NCI-H82 treated with DMSO at 0.1 percent for 48 hours (cell line): ENCODE data around the gene TMEM187.
A peak's percentile ranks its signal among the peaks of the same experiment; 100 is the strongest.

Experiments
- DNase-seq: peaks from one replicate; lab custom pipeline; 2025; ENCODE audit not compliant: unreplicated experiment; lab: John Stamatoyannopoulos, UW

Gene TMEM187, protein sequence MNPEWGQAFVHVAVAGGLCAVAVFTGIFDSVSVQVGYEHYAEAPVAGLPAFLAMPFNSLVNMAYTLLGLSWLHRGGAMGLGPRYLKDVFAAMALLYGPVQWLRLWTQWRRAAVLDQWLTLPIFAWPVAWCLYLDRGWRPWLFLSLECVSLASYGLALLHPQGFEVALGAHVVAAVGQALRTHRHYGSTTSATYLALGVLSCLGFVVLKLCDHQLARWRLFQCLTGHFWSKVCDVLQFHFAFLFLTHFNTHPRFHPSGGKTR

DNA sequence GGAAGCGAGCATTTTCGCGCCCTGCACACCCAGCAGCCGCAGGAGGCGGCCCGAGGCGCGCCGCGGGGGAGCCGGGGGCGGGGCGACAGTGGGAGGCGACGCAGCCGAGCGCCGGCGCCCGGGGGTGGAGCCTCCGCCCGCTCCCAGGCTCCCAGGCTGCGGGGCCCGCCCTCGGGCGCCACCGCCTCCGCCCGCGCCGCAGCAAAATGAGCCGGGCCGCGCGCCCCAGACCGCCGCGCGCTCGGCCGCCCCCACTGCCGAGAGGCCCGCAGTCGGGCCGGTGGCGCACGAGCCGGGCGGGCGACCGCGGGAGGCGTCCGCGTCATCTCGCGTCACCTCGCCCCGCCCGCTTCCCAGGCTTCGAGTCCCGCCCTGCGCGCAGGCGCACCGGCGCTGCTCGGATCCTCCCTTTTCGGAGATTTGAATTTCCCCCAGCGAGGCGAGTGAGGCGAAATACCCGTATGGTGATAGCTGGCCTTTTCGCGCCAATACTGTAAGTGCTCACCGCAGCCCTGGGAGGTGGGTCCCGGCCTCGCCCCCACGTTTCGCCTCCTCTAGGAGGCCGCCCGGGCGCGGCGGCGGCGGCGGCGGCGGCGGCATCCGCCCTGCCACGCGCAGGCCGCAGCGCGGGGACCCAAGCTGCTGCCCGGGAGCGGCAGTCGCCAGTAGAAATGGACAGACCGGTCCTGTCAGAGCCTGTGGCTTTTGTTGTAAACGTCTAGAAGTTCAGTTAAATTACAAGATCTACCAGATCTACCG lies at the start of gene TMEM187:
TSS of gene TMEM187 (plus strand) at position 387 of the 759 bp plus-strand sequence. CDS start 9,309 bp downstream, outside the sequence.
- peak; percentile 64 for DNase-seq

DNA sequence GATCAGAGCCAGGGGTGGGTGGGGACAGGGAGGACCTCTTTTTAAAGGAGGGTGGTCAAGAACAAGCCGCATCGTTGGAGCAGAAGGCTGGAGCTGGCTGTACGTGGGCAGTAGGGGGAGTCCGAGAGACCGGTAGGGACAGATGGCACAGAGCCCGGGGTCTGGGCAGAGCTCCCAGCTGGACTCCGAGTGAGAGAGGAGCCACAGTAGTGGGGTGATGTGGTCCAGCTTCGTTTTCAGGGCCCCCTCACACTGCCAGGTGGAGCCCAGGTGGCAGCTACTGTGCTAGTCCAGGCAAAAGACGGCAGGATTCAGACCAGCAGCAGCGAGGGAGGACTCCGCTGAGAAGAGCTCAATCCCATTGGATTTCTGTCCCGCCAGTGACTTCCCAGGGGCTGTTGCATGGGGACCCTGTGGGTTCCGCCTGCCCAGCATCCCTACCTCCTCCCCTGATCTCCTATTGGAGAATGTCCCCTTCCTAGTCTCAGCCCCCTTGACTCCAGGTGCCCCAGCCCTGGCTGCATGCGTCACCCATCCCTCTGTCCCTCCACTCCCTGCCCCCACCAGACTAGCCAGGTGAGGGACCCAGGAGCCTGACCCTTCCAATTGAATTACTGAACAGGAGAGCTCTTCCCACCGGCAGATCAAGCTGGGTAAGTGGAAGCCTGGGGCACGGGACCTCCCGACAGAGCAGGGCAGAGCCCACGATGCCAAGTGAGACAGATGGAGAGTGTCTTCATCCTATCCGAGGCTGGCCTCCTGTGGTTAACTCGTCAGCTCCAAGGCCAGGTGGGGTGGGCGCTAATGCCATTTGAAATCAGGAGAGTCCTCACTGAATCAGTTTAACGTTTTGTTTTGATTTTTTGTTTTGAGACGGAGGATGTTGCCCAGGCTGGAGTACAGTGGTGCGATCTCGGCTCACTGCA lies 49.4 kb upstream of the TMEM187 start:
- peak; percentile 49 for DNase-seq

DNA sequence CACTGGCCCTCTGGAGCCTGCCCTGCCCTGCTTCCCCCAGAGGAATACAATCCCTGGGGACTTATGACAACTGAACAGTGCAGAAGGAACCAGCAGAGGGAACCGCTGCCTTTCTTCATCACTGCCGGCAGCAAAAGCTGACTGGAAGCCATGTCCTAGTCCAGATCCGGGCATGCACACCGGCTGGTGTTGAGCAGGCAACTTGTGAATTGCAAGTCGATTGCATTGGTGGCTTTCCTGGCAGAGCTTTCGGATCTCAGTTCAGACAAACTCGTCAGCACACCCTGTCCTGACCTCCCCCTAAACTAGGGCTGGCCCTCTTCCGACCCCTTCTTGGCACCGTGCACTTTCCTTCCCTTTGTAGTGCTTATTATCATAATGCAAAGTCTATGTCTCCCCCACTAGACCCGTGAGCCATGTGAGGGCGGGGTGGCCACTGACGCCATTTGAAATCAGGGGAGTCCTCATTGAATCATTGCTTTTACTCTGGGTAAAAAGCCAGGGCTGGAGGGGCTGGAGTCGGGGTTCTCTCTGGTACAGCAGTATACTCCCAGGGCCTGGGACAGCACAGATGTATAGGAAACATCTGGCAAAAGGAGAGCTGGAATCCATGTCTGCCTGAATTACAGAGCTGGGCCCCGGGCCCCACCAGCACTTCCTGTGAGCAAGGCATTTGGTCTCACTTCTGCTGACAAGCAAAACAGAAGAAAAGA lies 48.2 kb upstream of the TMEM187 start:
- peak; percentile 49 for DNase-seq

DNA sequence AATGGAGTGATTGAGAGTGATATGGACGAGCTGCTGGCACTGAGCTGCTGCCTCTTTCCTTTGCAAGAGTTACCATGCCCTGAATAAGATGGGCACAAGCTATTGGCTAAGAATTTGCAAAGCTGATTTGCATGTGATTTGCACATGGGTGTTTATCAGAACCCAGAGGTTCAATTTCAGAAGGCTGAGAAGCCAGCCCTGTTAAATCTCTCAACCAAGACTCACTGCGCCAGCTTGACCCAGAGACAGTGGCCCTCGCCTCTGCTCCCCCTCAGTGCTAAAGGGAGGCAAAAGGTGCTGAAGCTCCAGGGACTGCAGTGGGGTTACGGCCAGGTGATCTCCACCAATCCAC lies 47.2 kb upstream of the TMEM187 start:
- DNase-seq: no peak

DNA sequence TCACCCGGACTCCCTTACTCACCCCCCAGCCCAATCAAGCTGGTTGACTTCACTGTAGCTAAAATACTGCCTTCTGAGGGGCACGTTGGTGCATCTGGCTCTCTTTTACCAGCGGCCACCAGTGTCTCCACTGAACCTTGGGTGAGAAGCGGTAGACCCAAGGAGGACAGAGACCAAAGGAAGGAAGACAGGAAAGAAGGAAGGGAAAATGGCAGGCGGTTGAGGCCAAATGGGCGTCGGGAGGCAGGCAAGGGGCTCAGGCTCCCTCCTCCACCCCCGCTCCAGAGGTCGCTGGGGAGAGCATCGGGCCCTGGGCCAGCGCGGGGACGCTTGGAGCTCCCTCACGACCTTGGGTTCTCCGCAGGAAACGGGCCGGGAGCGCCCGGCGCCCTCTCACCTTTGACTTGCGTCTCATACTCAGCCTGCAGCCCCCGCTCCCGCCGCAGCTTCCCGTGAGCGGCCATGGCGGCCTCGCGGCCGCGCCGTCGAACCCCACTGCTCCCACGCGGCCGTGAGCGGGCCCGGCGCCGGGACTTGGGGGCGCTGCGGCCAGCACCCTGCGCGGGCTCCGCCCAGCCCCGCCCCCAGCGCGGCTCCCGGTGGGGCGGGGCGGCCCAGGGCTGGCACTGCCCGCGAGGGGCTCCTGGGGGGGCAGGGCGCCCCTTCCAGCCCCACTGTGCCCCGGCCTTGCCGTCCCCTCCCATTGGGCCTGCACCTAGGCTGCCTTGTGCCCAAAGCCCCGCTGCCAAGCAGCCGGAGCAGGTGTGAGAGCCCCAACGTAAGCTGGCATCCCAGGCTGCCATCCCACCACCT lies 46.6 kb upstream of the TMEM187 start, which contains the start of gene ARHGAP4:
TSS of gene ARHGAP4 (minus strand) at position 526 of the 813 bp plus-strand sequence. CDS start at position 464, 62 bp downstream.
- no peak for DNase-seq

DNA sequence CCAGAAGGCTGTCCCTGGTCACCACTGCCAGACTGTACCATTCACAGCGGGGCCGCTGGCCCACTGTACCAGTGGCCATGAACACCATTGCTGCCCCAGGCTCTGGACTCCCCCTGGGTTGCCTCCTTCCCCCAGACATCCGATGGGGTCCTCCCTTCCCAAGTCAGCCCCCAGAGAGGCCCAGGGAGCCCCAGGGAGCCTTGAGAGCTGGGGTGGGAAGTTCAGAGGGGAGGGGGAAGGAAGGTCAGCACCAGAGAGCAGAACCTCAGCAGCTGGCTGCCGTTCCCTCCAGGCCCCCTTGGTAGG lies 46.0 kb upstream of the TMEM187 start:
- no peak for DNase-seq

DNA sequence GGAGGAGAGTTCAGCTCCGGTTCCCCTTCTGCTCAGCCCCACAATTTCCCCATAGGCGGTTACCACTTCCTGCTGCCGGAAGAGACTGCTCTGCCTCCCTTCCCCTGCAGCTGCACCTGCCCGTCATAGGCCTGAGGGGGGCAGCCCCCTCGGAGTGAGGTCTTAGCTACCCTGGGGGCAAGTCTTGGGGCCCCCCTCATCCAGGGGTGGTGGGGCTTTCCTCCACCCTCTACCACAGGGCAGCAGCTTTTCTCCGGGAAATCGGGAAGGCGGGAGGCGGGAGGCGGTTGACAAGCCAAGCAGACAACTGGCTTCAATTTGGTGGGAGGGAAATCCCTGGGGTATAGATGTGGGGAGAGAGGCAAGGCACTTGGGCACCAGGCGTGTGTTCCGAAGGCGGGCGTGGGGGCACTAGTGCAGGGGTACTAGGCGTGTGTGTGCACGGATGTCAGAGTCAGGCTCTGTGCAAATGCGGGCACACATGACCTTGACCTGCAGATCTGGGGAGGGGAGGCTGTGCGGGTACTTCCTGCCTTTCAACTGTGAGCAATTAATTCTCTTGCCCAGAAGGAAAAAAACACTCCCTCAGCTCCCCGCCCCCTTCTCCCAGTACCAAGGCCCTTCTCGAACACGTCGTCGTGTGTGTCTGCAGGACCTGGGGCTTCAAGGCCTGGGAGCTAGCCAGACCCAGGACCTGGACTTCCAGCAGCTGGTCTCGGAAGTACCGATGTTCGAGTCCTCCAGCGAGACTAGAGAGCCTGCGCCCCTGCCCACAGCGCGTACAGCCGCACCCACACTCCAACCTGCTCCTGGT lies 45.5 kb upstream of the TMEM187 start:
- DNase-seq: no peak

DNA sequence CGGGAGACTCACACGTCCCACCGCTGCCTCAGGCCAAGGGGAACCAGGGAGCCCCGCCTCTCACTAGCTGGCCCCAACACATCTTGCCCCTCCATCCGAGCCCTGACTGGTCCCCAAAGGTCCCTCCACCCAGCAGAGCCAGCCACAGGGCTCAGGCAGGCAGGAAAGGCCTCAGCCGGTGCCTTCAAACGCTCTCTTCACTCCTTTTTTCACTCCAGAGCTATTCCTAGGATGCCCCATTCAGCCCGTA lies 45.0 kb upstream of the TMEM187 start:
- no peak for DNase-seq

DNA sequence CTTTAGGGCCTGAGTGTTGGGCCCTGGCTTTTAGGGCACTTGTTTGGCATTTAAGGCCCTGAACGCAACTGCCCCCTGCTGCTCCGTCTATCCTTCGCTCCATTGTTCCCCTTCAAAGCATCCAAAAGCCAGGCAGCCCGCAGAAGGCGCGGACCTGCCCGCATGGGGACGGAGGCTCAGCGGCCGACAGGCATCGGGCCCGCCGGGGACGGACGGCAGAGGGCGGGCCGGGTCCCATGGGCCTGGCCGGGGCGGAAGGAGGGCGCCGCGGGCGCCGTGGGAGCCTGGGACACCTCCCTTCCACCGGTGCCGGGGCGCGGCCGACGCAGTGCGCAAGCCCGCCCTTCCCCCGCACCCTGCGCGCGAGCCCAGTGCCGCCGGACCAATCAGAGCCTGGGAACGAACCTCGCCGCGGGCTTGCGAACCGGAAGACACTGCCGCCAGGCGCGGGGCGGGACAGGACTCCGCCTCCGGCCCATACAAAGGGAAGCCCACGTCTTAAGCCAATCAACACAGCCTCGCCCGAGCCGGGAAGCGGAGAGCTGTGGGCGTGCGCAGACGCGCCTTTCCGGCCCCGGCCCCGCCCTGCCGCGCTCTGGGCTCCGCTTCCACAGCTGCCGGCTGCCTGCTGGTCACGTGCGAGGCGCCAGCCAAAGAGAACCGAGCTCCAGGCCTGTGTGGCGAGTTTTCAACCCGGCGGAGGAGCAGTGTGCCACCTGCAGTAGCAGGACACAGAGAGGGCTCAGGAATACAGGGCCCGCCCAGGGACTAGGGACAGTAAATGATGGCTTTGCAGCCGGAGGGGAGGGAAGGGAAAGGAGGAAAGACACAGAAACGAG lies 44.4 kb upstream of the TMEM187 start:
- DNase-seq: peak; percentile 99

DNA sequence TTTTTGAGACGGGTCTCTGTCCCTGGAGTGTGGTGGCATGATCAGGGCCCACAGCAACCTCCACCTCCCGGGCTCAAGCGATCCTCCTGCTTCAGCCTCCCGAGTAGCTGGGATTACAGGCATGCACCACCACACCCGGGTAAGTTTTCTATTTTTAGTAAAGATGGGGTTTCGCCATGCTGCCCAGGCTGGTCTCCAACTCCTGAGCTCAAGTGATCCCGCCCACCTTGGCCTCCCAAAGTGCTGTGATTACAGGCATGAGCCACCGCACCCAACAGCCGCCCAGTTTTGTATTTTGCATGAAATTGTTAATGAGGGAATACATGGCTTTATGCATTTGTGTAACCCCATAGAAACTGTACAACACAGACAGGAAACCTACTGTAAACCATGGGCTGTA lies 43.7 kb upstream of the TMEM187 start:
- DNase-seq: no peak

DNA sequence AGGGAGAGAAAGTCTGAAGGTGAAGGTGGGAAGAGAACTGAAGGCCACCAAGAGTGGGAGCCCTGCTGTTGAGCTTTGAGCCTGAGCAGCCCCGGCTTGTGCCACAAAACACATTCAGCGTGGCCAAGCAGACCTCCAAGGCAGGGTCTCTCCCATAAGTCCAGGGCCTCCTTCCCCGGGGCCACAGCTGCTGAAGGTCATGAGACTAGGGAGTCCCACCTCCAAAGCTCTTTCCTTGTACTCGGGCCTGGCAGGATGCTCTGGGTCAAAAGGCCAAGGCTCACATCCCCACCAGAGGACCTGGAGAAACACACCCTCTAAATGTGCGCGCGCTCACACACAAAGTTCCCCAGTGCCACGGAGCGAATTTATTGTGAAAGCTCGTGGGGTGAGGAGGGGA lies 43.0 kb upstream of the TMEM187 start:
- DNase-seq: no peak

DNA sequence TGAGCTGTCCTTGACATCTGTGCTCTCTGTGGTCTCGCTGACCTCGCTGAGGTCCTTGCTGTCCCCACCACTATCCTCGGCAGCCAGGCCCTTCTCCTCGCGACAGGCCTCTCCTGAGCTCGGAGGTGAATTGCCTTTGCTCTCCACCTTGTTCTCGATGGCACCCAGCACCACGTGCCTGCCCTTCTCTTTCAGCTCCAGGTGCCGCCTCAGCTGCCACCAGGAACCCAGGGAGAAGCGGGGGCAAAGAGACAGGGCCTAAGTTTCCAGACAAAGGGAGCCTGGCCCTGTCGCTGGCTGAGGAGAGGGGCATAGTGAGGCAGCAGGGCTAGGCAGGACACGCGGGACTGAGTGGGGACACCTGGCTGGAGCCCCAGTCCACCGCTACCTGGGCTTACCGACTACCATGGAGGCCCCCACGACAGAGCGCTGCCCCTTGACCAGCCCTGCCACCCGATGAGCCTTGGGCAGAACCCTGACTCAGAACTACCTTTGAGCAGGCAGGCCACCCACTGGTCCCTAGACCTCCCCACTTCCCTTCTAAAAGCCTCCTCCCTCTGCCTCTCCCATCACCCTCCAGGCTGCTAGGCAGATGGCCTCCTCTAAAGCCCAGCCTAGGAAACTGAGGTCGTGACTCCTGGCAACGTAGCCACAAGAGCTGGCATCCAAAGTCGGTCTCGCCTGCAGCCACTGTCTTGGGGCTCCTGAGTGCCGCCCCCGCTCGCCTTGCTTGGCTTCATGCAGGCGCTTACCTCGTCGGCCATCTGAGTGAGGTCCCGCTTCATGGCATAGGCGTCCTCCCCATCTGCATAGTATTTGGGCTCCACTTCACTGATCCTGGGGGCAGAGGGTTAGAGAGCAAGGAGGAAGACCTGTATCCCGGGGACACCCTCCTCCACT lies 42.3 kb upstream of the TMEM187 start:
- DNase-seq: no peak

DNA sequence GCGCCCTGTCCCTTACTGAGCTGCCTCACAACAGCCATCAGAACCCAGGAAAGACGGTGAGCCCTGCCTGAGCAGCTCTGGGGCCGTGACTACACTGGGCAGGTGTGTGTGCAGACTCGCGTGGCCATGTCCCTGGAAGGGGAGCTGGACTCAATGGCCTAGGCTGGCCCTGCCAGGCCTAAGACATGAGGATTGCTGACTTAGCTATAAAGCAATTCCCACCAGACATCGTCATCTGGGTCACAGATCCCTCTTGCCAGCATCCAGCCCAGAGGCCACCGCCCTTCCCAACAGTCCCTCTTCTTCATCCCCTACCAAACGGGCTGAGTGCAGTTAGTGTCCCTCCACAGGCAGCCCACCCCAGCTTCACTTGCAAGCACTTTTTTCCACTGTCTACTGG lies 41.4 kb upstream of the TMEM187 start:
- DNase-seq: no peak

DNA sequence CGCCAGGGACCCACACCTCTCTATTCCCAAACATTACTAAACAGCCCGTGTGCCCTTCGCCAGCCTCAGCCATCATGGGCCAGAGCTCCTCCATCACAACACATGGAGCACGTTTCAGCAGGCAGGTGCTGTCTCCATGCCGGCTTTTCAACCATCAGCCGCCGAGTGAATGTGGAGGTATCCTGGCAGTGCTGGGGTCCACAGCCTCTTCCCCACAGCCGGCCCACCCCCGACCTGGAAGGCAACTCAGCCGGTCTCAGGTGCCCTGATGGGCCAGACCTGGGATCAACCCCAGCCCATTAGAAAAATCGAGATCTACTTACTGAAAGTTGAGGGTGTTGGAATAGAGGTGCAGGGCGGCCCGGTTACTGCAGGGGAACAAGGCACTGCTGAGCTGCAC lies 40.8 kb upstream of the TMEM187 start:
- no peak for DNase-seq

DNA sequence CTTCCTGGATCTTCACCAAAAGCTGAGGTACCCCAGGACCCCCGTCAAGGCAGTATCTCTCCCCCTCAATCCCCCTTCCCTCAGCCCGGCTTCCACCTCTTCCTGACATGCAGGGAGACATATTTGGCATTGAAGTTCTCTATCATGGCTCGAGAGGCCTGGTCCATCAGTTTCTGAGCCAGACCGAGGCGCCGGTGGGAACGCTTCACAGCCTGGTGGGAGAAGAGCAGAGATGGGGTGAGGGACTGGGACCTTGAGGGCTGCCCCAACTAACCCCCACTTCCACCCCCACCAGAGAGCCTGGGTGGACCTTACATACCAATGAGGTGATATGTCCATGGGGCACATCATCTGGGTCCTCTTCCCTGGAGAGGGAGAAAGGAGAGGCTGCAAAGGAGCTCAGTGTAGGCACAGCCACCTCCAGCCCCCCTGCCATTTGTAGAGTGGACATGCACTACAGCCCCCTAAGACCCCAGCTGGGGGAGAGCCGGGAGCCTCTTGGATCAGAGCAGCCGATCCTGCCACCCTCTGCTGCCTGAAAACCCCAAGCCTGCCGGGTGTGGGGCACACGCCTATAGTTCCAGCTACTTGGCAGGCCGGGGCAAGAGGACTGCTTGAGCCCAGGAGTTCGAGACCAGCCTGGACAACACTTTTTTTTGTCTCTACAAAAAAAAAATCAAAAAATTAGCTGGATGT lies 40.2 kb upstream of the TMEM187 start:
- no peak for DNase-seq

DNA sequence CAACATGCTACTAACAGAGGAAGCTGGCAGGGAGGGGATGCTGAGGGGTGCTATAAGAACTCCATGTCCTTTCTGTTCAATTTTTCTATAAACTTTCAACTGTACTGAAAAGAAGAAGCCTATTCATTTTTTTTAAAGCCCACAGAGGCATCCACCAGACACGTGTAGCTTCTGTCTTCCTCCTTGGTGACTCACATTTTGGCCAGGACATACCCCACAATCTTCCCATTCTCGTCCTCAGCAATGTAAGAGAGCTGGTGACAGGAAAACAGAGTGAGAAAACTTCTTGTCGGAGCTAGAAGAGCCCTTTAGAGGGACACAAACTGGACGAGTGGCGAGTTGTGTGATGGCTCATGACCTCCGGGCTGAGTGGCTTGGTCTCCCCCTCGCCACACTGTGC lies 38.8 kb upstream of the TMEM187 start:
- DNase-seq: no peak

DNA sequence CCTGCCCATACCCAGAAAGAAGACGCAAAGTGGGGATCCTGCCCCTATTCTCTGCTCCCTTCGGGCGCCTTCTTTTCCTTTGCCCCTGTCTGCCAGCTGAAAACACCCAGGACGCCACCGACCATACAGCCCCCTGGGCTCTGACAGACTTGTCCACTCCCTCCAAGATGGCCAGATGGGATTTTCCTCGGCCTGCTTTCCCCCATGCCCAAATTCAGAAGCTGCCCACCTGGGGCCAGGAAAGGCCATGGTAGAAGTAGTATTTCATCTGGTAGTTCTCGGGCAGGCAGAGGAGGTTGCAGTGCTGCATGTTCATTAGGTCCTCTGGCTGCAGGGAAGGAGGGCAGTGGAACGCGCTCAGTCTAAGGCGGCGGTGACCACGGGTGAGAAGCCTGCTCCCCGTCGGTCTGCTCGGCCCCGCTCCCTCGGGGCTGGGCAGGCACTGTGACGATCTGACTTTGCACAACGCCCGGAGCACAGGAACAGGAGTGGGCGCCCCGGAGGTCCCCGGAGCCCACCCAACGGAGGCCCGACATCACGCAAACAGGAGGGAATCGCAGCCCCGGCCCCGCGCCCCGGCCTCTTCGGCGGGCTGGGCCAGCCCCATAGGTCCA lies 38.3 kb upstream of the TMEM187 start:
- DNase-seq: no peak
